GOT3 (cell line): Measurements from ENCODE around the gene E2F3.

Experiments
- DNase-seq: peaks from one replicate; lab custom pipeline; 2025; ENCODE audit warnings: mixed read lengths; lab: John Stamatoyannopoulos, UW

The E2F3 gene

GRCh38 chr6:20533746-20534294 lies 132.1 kb downstream of the E2F3 start:
- DNase-seq: no peak

DNA sequence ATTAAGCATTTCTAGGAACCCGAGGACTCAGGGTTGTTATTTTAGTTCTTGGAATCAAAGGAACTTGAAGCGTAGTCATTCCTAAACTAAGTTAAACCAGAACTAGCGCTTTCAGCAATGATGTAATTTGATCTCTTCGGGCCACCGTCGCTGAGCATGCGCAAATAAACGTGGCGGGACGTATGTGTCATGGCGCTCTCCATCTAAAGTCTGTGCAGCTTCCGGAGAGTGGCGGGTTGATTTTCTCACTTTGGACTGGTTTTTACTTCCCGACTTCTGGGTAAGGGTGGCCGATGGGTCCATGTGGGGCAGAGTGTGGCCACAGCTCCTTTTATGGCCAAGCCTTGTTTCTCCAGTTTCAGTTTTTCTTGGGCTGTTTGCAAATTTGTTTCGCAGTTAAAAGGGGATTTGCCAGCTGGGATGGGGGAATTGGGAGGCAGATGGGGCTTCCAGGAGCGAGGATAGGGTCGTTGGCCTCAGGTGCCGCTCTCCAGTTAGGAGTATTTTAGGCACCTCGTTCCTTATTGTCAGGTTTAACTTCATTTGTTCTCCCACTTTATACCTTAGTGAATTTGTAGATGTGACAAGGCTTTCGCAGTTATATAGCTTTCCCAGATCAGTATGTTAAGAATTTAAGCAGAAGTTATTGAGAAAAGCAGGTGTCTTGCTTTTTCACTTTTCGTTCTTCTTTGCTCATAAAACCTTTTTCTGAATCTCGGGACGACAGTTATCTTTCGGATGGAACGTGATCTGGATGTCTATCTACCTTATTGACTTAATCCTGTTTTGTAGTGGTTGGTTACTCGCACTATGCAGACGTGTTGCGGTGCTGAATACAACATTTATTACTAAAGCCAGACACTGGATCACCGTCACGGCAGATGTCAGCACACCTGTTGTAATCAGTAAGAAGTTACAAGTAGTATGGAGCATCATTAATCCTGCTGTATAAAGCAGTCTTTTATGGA lies 132.9 kb downstream of the E2F3 start, which contains the start of gene CDKAL1:
TSS of gene CDKAL1 (plus strand) at position 163 of the 968 bp plus-strand sequence. CDS start 11,894 bp downstream, outside the sequence.
- peak; percentile 55 for DNase-seq

DNA sequence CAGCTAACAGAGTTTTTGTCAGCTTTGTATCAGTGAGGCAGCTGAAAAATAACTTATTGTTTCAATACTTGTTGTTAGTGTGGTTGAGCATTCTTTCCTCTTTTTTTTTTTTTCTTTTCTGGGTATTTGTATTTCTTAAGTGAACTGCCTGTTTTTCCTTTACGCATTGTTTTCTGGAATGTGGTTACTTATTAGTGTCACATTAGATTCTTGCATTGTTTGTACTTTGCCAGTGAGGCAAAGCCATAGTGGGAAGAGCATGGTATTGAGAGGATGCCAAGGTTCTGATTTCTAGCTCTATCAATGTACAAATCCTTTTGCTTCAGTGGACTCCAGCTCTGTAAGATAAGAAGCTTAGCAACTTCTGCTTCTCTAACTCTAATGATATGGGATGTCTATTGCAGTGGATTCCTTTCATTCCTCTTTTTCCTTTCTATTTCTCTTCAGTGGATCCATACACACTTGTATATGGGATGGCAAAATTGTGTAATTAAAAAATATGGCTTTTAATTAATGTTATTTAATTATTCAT lies 136.5 kb downstream of the E2F3 start:
- DNase-seq: no peak

DNA sequence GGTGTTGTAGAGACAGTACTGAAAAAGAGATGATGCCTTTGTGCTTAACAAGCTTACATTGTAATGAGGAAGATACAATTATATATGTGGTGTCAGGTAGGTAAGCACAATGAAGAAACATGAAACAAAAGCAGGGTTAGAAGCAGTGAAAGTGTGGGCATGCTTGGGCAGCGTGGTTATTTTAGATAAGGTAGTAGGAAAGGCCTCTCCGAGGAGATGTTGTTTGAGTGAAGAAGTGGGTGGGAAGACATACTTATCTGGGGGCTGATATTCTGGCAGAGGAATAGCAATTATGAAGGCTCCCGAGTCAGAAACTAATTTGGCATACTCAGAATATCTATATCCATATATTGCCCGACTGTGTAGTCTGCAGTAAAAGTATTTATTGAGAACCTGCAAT lies 137.2 kb downstream of the E2F3 start:
- DNase-seq: no peak

DNA sequence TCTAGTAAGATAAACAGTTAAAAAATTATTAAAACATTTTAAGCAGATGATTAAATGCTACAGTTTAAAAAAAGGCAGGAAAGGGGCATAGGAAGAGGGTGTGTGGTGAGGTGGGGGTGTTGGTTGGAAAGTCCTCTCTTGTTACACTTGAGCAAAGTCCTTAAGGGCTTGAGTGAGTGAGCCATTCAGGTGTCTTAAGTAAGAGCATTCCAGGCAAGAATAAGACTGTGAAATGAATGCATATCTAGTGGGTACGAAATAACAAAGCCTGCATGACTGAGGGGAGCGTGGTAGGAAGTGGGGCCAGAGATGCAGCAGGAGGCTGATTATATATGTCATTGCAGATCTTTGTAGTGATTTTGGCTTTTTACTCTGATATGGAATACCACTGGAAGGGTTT lies 137.7 kb downstream of the E2F3 start:
- no peak for DNase-seq

DNA sequence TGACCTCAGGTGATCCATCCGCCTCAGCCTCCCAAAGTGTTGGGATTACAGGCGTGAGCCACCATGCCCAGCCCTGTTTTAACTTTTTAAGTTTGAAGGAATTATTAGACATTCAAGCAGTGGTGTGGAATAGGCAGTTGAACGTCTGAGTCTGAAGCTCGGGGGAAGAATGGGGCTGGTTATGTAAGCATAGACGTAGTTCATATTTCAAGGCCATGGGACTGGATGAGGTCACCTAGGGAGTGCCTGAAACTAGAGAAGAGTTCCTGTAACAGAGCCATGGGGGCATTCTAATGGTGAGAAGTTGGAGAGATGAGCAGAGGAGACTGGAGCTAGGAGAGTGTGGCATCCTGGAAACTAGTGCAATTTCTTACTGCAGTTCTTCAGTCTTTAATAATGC lies 139.0 kb downstream of the E2F3 start:
- no peak for DNase-seq

GRCh38 chr6:20541382-20541781 lies 139.7 kb downstream of the E2F3 start:
- DNase-seq: no peak

- DNase-seq: no peak
Measured at GRCh38 chr6:20542927-20543602, 141.4 kb downstream of the E2F3 start.
